SH-SY5Y (cell line): ENCODE data around the gene RNF7.

Experiments
- GATA2 ChIP-seq: IDR thresholded peaks from 2 replicates; pipeline ENCODE4 v1.6.1; 2011; ENCODE audit warnings: mild to moderate bottlenecking, low read depth, low read length
- GATA3 ChIP-seq: IDR thresholded peaks from 2 replicates; pipeline ENCODE4 v1.6.1; 2011; ENCODE audit warnings: low read depth, mild to moderate bottlenecking, low read length, moderate library complexity

The RNF7 gene

DNA sequence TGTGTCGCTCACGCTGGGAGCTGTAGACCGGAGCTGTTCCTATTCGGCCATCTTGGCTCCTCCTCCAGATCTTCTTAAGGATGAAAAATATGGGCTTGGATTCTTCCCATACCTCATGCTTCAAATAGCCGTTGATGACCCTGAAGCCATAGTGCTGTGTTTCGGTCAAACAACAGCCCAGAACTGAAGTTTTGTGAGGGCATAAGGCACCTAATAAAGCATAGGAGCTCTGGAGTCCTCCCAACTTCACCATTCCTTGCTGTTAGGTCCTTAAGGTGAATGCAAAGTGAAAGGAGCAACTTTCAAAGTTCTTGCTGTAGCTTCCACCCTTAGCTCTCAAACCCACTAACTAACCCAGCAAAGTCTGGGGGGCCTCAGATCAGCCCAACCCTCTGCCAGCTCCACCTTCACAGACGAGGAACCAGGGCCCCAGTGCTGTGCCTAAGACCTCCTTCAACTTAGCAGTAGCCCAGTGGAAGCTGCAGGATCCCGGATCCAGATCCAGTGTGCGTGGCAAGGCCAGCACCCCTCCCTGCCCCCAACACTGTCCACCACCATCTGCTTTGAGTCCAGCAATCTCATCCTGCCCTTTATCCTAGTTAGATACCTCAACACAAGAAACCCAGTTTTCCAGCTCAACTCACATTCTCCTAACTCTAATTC is 25.1 kb downstream of the RNF7 start, which contains the start of gene GRK7:
Gene GRK7, plus strand, starts transcription at position 321 of the 663 bp plus-strand sequence. CDS start 14,877 bp downstream, outside the sequence.
- TF ChIP-seq GATA2 = no peak
- no peak for TF ChIP-seq GATA3

DNA sequence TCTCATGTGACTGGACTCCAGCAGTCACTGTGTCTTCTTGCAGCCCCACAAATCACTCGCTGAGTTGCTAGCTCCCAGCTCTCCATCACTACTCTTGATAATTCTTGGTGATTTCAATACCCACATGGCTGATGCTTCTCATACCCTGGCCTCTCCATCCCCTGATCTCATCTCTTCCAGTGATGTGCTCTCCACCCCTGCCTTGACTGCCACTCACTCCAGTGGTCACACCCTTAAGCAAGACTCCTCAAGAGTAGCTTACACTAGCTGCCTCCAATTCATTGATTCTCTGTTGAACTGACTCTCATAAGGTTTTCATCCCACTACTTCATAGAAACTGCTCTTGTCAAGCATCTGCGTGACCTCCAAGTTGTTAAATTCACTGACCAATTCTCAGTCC is 25.9 kb downstream of the RNF7 start:
- no peak for TF ChIP-seq GATA3
- TF ChIP-seq GATA2 = no peak

DNA sequence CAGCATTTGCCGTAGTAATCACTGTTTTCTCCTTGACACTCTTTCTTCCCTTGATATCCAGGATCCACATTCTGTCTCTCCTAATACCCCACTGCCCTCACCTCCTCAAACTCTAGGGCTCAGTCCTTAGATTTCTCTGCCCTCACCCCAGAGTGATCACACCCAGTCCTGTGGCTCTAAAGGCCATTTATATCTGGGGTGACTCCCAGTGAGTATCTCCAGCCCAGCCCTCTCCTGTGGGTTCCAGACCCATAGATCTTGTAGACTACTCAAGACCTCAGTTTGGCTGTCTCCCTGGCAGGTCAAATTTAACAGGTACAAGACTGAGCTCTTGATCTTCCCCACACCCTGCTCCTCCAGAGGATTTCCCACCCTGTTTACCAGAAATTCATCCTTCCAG is 26.4 kb downstream of the RNF7 start:
- no peak for TF ChIP-seq GATA2
- no peak for TF ChIP-seq GATA3

DNA sequence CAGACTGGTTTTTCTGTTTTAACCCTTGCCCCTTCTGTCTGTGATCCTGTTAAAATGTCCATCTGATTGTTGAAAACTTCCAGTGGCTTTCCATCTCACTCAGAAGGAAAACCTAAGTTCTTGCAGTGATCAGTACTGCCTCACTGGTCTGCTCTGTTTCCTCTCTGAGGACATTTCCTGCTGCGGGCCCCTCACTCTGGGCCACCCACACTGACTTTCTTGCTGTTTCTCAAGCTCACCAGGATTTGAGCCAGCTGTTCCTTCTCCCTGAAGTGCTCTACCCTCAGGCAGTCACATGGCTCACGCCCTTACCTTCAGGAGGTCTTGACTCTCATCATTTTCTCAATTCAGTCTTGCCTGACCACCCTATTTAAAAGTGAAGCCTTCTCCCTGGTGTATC is 26.9 kb downstream of the RNF7 start:
- TF ChIP-seq GATA2 (no peak), GATA3 (no peak)

DNA sequence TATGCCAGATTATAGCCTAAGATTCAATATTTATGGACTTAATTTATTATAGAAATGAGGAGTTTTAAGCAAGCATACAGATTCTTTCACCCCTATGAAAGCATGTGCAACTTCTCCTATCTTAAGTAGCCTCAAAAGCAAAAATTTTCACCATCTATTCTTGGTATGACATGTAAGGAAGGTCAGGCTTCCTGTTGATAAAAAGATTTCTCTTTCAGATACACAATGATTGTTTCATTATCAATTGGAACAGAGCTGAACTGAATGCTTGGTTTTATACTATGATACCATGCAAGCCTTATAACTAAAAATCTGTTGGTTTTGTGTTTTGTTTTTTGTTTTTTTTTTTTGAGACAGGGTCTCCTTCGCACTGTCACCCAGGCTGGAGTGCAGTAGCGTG is 29.0 kb downstream of the RNF7 start:
- TF ChIP-seq GATA3 = no peak
- no peak for TF ChIP-seq GATA2

DNA sequence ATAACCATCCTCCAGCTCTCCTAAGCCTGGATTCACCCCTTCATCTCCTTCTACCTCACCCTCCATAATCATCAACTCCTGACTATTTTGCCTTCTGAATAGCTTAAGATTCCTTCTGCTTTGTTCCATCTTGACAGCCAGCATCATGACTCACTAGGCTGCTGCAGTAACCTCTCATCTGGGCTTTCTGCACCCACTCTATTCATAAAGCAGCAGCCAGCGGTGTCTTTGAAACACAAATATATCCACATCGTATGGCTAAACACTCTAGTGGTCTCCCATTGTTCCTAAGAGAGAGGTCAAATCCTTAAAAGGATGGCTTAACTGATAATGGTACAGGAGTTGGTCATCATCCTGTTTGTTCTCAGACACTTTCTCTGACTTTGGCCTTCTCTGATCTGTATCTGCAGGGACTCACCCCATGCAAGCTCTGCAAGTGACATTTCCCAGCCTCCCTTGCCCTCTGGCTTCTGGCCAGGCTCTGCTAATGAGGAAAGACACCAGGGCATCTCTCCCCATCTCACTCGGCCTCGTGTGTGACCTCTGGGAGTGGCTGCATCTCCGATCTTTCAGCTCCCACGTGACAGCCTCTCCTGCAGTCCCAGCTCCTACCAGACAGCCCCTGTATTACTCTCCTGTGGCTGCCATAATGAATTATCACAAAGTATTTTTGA is 31.3 kb downstream of the RNF7 start:
- peak; percentile 66 for TF ChIP-seq GATA2
- TF ChIP-seq GATA3 = peak; percentile 62; the same call in 1 of the 2 replicates

DNA sequence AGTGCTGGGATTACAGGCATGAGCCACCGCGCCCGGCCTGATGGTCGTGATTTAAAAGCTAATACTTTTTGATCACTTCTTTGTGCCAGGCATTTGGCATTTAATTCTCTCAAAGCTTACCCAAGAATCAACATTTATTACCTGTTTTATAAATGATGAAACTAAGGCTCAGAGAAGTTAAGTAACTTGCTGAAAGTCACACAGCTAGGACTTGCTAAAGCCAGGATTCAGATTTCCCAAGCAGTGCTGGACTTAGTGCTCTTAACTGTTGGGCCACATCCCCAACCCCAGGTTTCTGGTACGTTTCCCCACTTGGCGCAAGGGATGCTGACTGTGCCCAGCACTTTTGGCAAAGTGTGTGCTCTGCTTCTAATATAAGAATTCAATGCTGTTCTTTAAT is 35.6 kb downstream of the RNF7 start:
- TF ChIP-seq GATA2 (no peak), GATA3 (no peak)

DNA sequence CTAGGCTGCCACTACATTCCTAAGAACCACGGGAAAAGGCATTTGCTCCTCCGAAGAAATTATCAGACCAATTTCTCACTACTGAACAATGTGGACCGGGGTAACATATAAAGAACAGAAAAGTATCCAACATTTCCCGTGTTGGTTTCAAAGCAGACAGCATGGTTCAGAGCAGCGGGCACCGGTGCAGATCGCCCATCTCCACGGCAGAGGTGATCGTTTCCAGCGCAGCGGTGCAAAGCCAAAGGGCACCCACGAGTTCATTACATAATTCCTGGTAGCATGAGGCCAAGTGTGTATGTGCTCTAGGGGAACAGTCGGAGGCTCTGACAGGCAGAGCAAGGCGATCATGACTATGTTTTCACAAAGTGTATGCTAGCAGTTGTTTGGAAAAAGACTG is 38.3 kb downstream of the RNF7 start:
- TF ChIP-seq GATA2 = no peak
- no peak for TF ChIP-seq GATA3

DNA sequence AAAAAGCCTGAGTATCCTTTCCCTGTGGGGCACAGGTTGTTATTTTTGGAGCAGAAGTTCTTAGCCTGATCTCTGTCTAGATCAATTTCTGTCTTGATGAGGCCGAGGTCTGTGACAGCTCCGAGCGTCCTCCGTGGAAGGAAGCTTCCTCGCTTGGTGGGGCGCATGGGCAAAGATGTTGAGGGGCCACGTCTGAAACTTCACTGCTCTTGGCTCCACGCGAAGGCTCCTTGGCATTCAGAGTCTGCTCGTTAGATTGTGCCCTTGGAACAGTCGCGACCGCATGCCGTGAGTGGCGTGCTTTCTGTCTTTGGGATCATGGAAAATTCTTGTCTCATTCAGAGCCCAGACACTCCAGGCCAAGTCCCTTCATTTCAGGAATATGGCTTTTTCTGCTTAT is 38.8 kb downstream of the RNF7 start:
- no peak for TF ChIP-seq GATA2
- TF ChIP-seq GATA3 = no peak

DNA sequence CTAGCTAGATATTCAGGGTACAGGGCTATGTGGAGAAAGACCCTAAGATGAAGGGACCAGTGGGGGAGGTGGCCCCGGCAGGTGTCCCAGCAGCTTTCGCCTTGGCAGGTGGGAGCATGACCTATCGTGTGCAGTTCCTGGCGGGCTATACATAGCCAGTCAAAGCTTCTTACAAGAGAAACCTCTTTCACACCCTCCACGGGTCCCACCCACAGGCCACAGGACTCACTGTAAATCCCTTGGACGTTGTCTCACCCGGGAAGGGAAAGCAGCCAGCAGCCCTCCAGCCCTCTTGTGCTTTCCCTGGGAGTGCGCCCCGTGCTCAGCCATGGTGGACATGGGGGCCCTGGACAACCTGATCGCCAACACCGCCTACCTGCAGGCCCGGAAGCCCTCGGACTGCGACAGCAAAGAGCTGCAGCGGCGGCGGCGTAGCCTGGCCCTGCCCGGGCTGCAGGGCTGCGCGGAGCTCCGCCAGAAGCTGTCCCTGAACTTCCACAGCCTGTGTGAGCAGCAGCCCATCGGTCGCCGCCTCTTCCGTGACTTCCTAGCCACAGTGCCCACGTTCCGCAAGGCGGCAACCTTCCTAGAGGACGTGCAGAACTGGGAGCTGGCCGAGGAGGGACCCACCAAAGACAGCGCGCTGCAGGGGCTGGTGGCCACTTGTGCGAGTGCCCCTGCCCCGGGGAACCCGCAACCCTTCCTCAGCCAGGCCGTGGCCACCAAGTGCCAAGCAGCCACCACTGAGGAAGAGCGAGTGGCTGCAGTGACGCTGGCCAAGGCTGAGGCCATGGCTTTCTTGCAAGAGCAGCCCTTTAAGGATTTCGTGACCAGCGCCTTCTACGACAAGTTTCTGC is 40.1 kb downstream of the RNF7 start:
- TF ChIP-seq GATA3 (no peak), GATA2 (no peak)

DNA sequence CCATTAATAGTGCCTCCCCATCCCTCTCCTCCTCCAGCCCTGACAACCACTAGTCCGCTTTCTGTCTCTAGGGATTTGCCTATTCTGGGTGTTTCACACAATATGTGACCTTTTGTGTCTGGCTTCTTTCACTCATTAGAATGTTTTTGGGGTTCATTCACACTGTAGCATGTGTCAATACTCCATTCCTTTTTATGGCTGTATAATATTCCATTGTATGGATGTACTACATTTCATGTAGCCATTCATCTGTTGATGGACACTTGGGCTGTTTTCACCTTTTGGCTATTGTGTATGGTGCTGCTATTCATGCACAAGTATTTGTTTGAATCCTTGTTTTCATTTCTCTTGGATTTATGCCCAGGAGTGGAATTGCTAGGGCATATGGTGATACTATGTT is 41.6 kb downstream of the RNF7 start:
- TF ChIP-seq GATA3 = no peak
- no peak for TF ChIP-seq GATA2

DNA sequence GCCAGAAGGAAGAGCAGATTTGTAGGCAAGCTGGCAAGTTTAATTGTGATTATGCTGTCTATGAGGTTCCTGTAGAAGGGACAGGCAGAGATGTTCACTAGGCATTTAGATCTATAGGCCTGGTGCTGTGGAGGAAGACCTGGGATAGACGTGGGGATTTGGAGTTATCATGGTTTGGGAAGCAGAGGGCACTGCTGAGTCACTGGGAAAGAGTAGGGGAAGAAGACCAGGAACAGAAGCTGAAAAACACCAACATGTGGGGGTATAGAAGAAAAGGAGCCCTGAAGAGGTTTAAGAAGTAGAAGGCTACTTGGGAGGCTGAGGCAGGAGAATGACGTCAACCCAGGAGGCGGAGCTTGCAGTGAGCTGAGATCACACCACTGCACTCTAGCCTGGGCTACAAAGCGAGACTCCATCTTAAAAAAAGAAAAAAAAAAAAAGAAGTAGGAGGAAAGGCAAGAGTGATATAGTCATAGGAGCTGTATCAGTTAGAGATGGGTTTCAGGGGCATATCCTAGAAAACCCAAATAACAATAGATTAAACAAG is 44.4 kb downstream of the RNF7 start:
- TF ChIP-seq GATA2 (no peak), GATA3 (no peak)

DNA sequence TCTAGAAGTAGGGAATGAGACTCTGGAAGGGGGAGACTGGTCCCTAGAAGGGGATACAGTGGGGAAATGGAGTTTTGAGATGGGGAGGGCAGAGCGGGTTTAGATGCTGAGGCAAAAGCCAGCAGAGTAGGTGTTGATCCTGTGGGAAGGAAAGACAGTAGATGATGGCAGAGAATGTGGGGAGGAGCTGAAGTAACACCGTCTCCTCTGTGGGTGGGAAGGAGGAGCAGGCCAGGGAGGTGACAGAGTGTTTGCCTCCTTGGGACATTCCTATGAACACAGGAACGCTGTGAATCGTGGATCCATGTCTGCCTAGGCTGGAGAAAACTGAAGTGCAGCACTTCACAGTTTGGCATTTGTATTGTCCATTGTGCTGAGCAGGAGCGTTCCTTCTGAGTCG is 45.5 kb downstream of the RNF7 start:
- TF ChIP-seq GATA3 (no peak), GATA2 (no peak)

DNA sequence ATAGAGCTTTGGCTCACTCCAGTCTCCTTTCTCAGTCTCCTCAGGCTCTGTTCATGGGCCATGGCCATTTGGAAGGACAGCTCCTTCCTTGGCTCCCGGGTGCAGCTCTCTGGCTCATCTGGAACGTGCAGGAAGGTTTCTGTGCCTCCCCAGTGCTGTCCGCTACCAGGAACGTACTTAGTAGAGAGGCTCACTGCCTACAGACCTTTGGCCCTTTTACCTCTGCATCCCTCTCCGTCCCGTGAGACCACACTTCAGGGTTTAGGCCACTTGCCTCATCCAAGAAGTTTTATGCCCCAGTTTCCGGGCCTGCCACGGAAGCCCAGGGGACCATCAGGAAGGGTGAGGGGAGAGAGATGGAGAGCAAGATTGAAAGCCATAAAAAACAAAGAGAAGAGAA is 46.0 kb downstream of the RNF7 start:
- no peak for TF ChIP-seq GATA2
- no peak for TF ChIP-seq GATA3
